ENCODE measurements around the gene L1CAM.

L1CAM gene

DNA sequence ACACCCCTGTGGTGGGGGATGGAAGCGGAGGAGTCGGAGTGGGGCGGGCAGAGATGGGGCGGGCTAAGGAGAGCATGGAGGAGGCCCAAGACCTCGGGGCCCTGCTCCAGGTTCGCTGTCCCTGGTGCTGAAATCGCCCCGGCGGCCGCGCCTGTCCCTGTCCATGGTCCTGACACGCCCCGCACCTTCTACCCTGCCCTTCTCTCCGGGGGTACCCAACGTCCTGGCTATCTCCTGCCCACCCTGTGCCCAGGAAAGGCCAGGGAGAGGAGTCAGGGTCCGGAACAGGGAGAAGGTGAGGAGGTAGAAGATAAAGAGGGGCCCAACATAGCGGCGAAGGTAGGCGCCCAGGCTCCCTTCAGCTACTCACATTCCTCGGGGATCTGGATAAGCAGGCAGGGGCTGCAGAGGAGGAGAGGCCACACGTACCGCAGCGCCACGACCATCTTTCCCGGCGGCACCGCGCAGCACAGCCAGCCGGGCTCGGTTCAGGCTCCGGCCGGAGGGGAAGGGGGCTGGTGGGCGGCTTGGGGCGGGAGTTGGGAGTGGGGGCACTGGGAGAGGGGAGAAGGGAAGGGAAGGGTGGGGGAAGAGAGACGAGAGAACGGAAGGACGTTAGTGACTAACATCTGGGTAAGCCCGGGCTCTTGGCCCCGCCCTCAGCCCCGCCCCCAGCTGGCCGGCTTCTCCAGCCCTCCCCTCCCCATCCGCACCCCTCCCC lies 10.4 kb downstream of the L1CAM start:
- Histone ChIP-seq H3K9ac (ENCODE audit: low read depth, low read length) (no peak overlapping the region), H4K20me1 (ENCODE audit: insufficient read depth, low read length) (peaks cover 14% of the 10 kb centered on the region), H2AFZ (ENCODE audit: low read depth, low read length) (no peak overlapping the region), H3K79me2 (ENCODE audit: insufficient read depth, low read length) (no peaks in the 10 kb centered on the region), H3K4me3 (ENCODE audit: low read depth in 1 of 2, low read length in 2 of 2) (no peak overlapping the region), H3K27ac (ENCODE audit: low read length) (no peak overlapping the region), H3K27me3 (ENCODE audit: insufficient read depth, low read length, poor library complexity) (no peaks in the 10 kb centered on the region), H3K36me3 (ENCODE audit: insufficient read depth, low read length) (no peaks in the 10 kb centered on the region), H3K4me1 (ENCODE audit: insufficient read depth, low read length) (no peaks in the 10 kb centered on the region; the same call in 1 of the 2 replicates), H3K4me2 (ENCODE audit: insufficient read depth, low read length) (no peak overlapping the region), H3K9me3 (ENCODE audit: insufficient read depth, low read length, severe bottlenecking) (no peaks in the 10 kb centered on the region)
- ATAC-seq (ENCODE audit: insufficient read depth, low read depth) (peak; percentile 86), DNase-seq (peak; percentile 77)
- TF ChIP-seq, protein P1, sequence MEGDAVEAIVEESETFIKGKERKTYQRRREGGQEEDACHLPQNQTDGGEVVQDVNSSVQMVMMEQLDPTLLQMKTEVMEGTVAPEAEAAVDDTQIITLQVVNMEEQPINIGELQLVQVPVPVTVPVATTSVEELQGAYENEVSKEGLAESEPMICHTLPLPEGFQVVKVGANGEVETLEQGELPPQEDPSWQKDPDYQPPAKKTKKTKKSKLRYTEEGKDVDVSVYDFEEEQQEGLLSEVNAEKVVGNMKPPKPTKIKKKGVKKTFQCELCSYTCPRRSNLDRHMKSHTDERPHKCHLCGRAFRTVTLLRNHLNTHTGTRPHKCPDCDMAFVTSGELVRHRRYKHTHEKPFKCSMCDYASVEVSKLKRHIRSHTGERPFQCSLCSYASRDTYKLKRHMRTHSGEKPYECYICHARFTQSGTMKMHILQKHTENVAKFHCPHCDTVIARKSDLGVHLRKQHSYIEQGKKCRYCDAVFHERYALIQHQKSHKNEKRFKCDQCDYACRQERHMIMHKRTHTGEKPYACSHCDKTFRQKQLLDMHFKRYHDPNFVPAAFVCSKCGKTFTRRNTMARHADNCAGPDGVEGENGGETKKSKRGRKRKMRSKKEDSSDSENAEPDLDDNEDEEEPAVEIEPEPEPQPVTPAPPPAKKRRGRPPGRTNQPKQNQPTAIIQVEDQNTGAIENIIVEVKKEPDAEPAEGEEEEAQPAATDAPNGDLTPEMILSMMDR (IDR thresholded peaks at IDR 0.05; ENCODE audit: borderline replicate concordance, extremely low read depth, low read length, poor library complexity, severe bottlenecking), result no peak
- TF ChIP-seq EZH2 (IDR thresholded peaks at IDR 0.05; ENCODE audit: borderline replicate concordance, low read depth, low read length, severe bottlenecking), result no peak

DNA sequence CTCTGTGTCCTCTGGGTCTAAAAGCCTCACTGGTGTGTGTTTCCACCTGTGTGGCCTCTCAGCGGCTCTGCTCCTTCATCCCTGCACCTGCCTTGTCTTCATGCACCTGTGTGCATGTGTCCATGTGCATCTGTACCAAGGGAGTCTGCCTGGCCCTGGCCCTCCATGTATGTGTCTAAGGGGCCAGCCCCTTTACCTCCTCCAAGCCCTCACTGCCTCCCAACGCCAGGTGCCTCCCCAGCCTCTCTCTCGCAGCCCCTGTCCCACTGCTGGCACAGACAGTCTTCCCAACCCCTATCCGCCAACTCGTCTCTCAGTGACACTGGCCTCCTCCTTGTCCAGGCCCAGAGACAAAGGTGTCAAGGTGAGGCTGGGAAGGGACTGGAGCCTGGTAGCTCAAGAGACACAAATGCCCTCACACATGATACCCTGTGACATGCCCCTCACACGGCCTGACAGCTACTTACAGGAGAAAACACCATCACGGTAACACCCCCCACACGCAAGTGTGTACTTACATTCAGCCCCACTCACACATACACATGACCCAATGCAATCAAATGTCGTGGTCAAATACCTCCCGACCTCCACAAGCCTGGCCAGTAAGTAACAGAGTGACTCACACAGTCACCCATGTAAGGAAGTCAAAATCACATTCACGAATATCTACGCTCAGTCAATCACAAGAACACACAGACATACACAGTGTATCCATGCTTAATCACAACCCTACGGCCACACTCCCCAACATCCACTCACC lies 11.4 kb downstream of the L1CAM start:
- ATAC-seq (ENCODE audit: insufficient read depth, low read depth) (no peak), DNase-seq (no peak)
- no peaks in the 10 kb centered on the region for H3K27me3 ChIP-seq (ENCODE audit: insufficient read depth, low read length, poor library complexity)
- no peak overlapping the region for H2AFZ ChIP-seq (ENCODE audit: low read depth, low read length)
- no peak overlapping the region for H3K27ac ChIP-seq (ENCODE audit: low read length)
- peaks cover 14% of the 10 kb centered on the region for H4K20me1 ChIP-seq (ENCODE audit: insufficient read depth, low read length)
- no peaks in the 10 kb centered on the region for H3K36me3 ChIP-seq (ENCODE audit: insufficient read depth, low read length)
- H3K4me3 ChIP-seq (ENCODE audit: low read depth in 1 of 2, low read length in 2 of 2), result no peak overlapping the region
- H3K4me1 ChIP-seq (ENCODE audit: insufficient read depth, low read length), result no peaks in the 10 kb centered on the region; the same call in 1 of the 2 replicates
- H3K4me2 ChIP-seq (ENCODE audit: insufficient read depth, low read length), result no peak overlapping the region
- H3K79me2 ChIP-seq (ENCODE audit: insufficient read depth, low read length), result no peaks in the 10 kb centered on the region
- no peaks in the 10 kb centered on the region for H3K9me3 ChIP-seq (ENCODE audit: insufficient read depth, low read length, severe bottlenecking)
- H3K9ac ChIP-seq (ENCODE audit: low read depth, low read length), result no peak overlapping the region
- no peak for TF ChIP-seq EZH2 (IDR thresholded peaks at IDR 0.05; ENCODE audit: borderline replicate concordance, low read depth, low read length, severe bottlenecking)
- TF ChIP-seq, protein P1 (IDR thresholded peaks at IDR 0.05; ENCODE audit: borderline replicate concordance, extremely low read depth, low read length, poor library complexity, severe bottlenecking), result no peak

DNA sequence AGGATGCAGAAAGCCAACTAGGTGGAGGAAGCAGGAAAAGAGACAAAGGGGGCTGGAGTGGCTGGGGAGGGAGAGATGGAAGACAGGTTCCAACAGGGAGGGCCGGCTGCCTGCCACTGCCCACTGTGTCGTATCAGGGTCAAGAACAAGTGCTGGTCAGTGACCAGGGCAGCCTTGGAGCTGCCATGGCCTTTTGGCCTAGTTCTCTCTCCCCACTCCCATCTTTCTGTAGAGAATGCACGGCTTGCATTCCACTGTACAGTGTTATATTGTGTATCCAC lies 11.9 kb downstream of the L1CAM start:
- ATAC-seq (ENCODE audit: insufficient read depth, low read depth), result no peak
- H2AFZ ChIP-seq (ENCODE audit: low read depth, low read length), result no peak overlapping the region
- no peaks in the 10 kb centered on the region for H3K9me3 ChIP-seq (ENCODE audit: insufficient read depth, low read length, severe bottlenecking)

More for the DNA sequence above, 11.9 kb downstream of the L1CAM start:
- Histone ChIP-seq H3K4me1 (ENCODE audit: insufficient read depth, low read length) (no peaks in the 10 kb centered on the region; the same call in 1 of the 2 replicates), H3K9ac (ENCODE audit: low read depth, low read length) (no peak overlapping the region), H3K4me2 (ENCODE audit: insufficient read depth, low read length) (no peak overlapping the region), H3K36me3 (ENCODE audit: insufficient read depth, low read length) (no peaks in the 10 kb centered on the region), H3K27ac (ENCODE audit: low read length) (no peak overlapping the region), H3K4me3 (ENCODE audit: low read depth in 1 of 2, low read length in 2 of 2) (no peak overlapping the region), H4K20me1 (ENCODE audit: insufficient read depth, low read length) (peaks cover 14% of the 10 kb centered on the region), H3K27me3 (ENCODE audit: insufficient read depth, low read length, poor library complexity) (no peaks in the 10 kb centered on the region), H3K79me2 (ENCODE audit: insufficient read depth, low read length) (no peaks in the 10 kb centered on the region)
- no peak for DNase-seq
- TF ChIP-seq EZH2 (IDR thresholded peaks at IDR 0.05; ENCODE audit: borderline replicate concordance, low read depth, low read length, severe bottlenecking), result no peak
- TF ChIP-seq, protein P1 (IDR thresholded peaks at IDR 0.05; ENCODE audit: borderline replicate concordance, extremely low read depth, low read length, poor library complexity, severe bottlenecking), result no peak
